Measurements from ENCODE around the gene ZBTB47.

The ZBTB47 gene

GRCh38 chr3:42658091-42658770, 4.7 kb downstream of the ZBTB47 start:
- DNase-seq: no peak
- H3K4me1 ChIP-seq (ENCODE audit: insufficient read depth, low read length): no peaks in the 10 kb centered on the region

GRCh38 chr3:42658771-42659390, 5.4 kb downstream of the ZBTB47 start:
- no peaks in the 10 kb centered on the region for H3K79me2 ChIP-seq (ENCODE audit: insufficient read depth, low read length)
- H3K27me3 ChIP-seq (ENCODE audit: insufficient read depth, low read length, poor library complexity): no peaks in the 10 kb centered on the region
- H3K4me2 ChIP-seq (ENCODE audit: insufficient read depth, low read length): no peak overlapping the region
- no peaks in the 10 kb centered on the region for H3K4me1 ChIP-seq (ENCODE audit: insufficient read depth, low read length)
- ATAC-seq (ENCODE audit: insufficient read depth, low read depth) (no peak), DNase-seq (no peak)
- H2AFZ ChIP-seq (ENCODE audit: low read depth, low read length): no peak overlapping the region
- no peaks in the 10 kb centered on the region for H3K36me3 ChIP-seq (ENCODE audit: insufficient read depth, low read length)
- no peak for TF ChIP-seq CTCF (IDR thresholded peaks at IDR 0.05; ENCODE audit: borderline replicate concordance, extremely low read depth, low read length, poor library complexity, severe bottlenecking)
- TF ChIP-seq EZH2 (IDR thresholded peaks at IDR 0.05; ENCODE audit: borderline replicate concordance, low read depth, low read length, severe bottlenecking): no peak
- H3K9ac ChIP-seq (ENCODE audit: low read depth, low read length): no peak overlapping the region
- H3K27ac ChIP-seq (ENCODE audit: low read length): no peak overlapping the region
- H3K9me3 ChIP-seq (ENCODE audit: insufficient read depth, low read length, severe bottlenecking): no peaks in the 10 kb centered on the region
- H4K20me1 ChIP-seq (ENCODE audit: insufficient read depth, low read length): no peaks in the 10 kb centered on the region
- no peak overlapping the region for H3K4me3 ChIP-seq (ENCODE audit: low read depth in 1 of 2, low read length in 2 of 2)

More at GRCh38 chr3:42658091-42658770, 4.7 kb downstream of the ZBTB47 start:
- H3K9me3 ChIP-seq (ENCODE audit: insufficient read depth, low read length, severe bottlenecking): no peaks in the 10 kb centered on the region
- no peaks in the 10 kb centered on the region; the same call in 1 of the 2 replicates for H4K20me1 ChIP-seq (ENCODE audit: insufficient read depth, low read length)
- no peaks in the 10 kb centered on the region for H3K36me3 ChIP-seq (ENCODE audit: insufficient read depth, low read length)
- H3K79me2 ChIP-seq (ENCODE audit: insufficient read depth, low read length): no peaks in the 10 kb centered on the region
- H3K27me3 ChIP-seq (ENCODE audit: insufficient read depth, low read length, poor library complexity): no peaks in the 10 kb centered on the region
- H2AFZ ChIP-seq (ENCODE audit: low read depth, low read length): no peak overlapping the region
- no peak overlapping the region for H3K27ac ChIP-seq (ENCODE audit: low read length)
- no peak overlapping the region for H3K9ac ChIP-seq (ENCODE audit: low read depth, low read length)
- ATAC-seq (ENCODE audit: insufficient read depth, low read depth): no peak
- TF ChIP-seq EZH2 (IDR thresholded peaks at IDR 0.05; ENCODE audit: borderline replicate concordance, low read depth, low read length, severe bottlenecking) (no peak), CTCF (IDR thresholded peaks at IDR 0.05; ENCODE audit: borderline replicate concordance, extremely low read depth, low read length, poor library complexity, severe bottlenecking) (no peak)
- no peak overlapping the region for H3K4me2 ChIP-seq (ENCODE audit: insufficient read depth, low read length)
- no peak overlapping the region for H3K4me3 ChIP-seq (ENCODE audit: low read depth in 1 of 2, low read length in 2 of 2)

GRCh38 chr3:42659451-42660130, 6.1 kb downstream of the ZBTB47 start:
- ATAC-seq (ENCODE audit: insufficient read depth, low read depth): no peak
- no peaks in the 10 kb centered on the region for H3K36me3 ChIP-seq (ENCODE audit: insufficient read depth, low read length)

More at GRCh38 chr3:42659451-42660130, 6.1 kb downstream of the ZBTB47 start:
- Histone ChIP-seq H3K4me3 (ENCODE audit: low read depth in 1 of 2, low read length in 2 of 2) (no peak overlapping the region), H3K9me3 (ENCODE audit: insufficient read depth, low read length, severe bottlenecking) (no peaks in the 10 kb centered on the region), H4K20me1 (ENCODE audit: insufficient read depth, low read length) (no peaks in the 10 kb centered on the region), H3K79me2 (ENCODE audit: insufficient read depth, low read length) (no peaks in the 10 kb centered on the region), H2AFZ (ENCODE audit: low read depth, low read length) (no peak overlapping the region), H3K9ac (ENCODE audit: low read depth, low read length) (no peak overlapping the region), H3K4me1 (ENCODE audit: insufficient read depth, low read length) (no peaks in the 10 kb centered on the region), H3K27ac (ENCODE audit: low read length) (no peak overlapping the region), H3K4me2 (ENCODE audit: insufficient read depth, low read length) (no peak overlapping the region), H3K27me3 (ENCODE audit: insufficient read depth, low read length, poor library complexity) (no peaks in the 10 kb centered on the region)
- no peak for TF ChIP-seq EZH2 (IDR thresholded peaks at IDR 0.05; ENCODE audit: borderline replicate concordance, low read depth, low read length, severe bottlenecking)
- no peak for TF ChIP-seq CTCF (IDR thresholded peaks at IDR 0.05; ENCODE audit: borderline replicate concordance, extremely low read depth, low read length, poor library complexity, severe bottlenecking)
- no peak for DNase-seq

Measured in DND-41 (cell line).